Kidney (tissue), 14 donors: ENCODE results near the gene SORT1. TPM values are rescaled to one million over a fixed set of nuclear protein-coding genes. Genes with fewer than 3 reads are reported as not detected.
A peak's percentile ranks its signal among the peaks of the same experiment; 100 is the strongest.

Experiments
- DNase-seq, 5 donors: peaks; one replicate each; pipeline ENCODE4 v3.0.0-alpha.2; 2013 to 2020
- FAIRE-seq: peaks from 2 replicates; lab custom pipeline; 2012; peaks lifted over from hg19 to GRCh38; lab: Jason Lieb, UNC
- H3K27ac ChIP-seq, 2 donors: one replicate each; pipeline ENCODE4 v1.7.0; 2013; ENCODE audit warnings: low read depth in 2 of 2, low read length in 2 of 2, inconsistent platforms in 1 of 2
- H3K27me3 ChIP-seq: one replicate; pipeline ENCODE4 v1.7.1; 2013; ENCODE audit warnings: low read length, inconsistent platforms; ENCODE audit not compliant: control insufficient read depth, insufficient read depth
- H3K36me3 ChIP-seq, 3 donors: one replicate each; pipeline versions ENCODE4 v1.7.0 to v1.7.1; 2013; ENCODE audit warnings: low read length in 3 of 3, control low read depth in 1 of 3, inconsistent platforms in 1 of 3; ENCODE audit not compliant: insufficient read depth in 3 of 3, control insufficient read depth in 2 of 3
- H3K4me1 ChIP-seq, 3 donors: one replicate each; pipeline versions ENCODE4 v1.7.0 to v1.7.1; 2013; ENCODE audit warnings: low read length in 3 of 3, inconsistent platforms in 1 of 3, low read depth in 1 of 3; ENCODE audit not compliant: control insufficient read depth in 2 of 3, insufficient read depth in 2 of 3
- H3K4me3 ChIP-seq, 3 donors: one replicate each; pipeline versions ENCODE4 v1.7.0 to v1.8.1; 2013; ENCODE audit warnings: low read length in 3 of 3, control low read depth in 1 of 3, inconsistent platforms in 1 of 3
- H3K9ac ChIP-seq, 3 donors: one replicate each; pipeline versions ENCODE4 v1.7.0 to v1.7.1; 2013; ENCODE audit warnings: low read length in 3 of 3, control low read depth in 1 of 3, inconsistent platforms in 1 of 3
- H3K9me3 ChIP-seq, 3 donors: one replicate each; pipeline versions ENCODE4 v1.7.0 to v1.7.1; 2013; ENCODE audit warnings: low read length in 3 of 3, control low read depth in 1 of 3, inconsistent platforms in 1 of 3; ENCODE audit not compliant: control insufficient read depth in 2 of 3, insufficient read depth in 1 of 3
- intact Hi-C: fragments of 100-400 bp; cut with DNase I; formaldehyde crosslinking; loops from one replicate; pipeline ENCODE4 v1.11.1; 2022
- polyA plus RNA-seq: library from polyadenylated mRNA; stranded (reverse); fragments of 350-450 nt; fragmentation: Illumina TruSeq; extraction: RNeasy Lipid Tissue Mini Kit (QIAGEN cat#74804); gene quantifications from one replicate; pipeline ENCODE4 v1.2.3, GENCODE V29; 2014; ENCODE audit warnings: low read depth, low replicate concordance; ENCODE audit not compliant: insufficient read depth
- total RNA-seq: library from RNA; stranded (reverse); fragmentation: NEBNext Ultra II Directional; extraction: Animal tissue kit (Norgen Biotek cat#: 25700); gene quantifications from one replicate; pipeline ENCODE4 v1.2.1, GENCODE V29; 2021
- TF ChIP-seq, protein P1 (sequence below): IDR thresholded peaks from 3 replicates; pipeline ENCODE4 v1.5.1; 2012; ENCODE audit warnings: mild to moderate bottlenecking, moderate library complexity, borderline replicate concordance; ENCODE audit not compliant: insufficient read depth; ENCODE audit errors: extremely low read depth
- donor health status: control.
- donor health status: control.
- donor health status: control.
- donor health status: control.
- donor health status: control.
- donor health status: DM: yes; HTN: yes; CAD: no.
- donor health status: Normal renal cell carcinoma (clear cell type).

SORT1 gene
- total and polyA plus RNA-seq, 2 donors from 2014 or later = 33.5 to 169 TPM

DNA sequence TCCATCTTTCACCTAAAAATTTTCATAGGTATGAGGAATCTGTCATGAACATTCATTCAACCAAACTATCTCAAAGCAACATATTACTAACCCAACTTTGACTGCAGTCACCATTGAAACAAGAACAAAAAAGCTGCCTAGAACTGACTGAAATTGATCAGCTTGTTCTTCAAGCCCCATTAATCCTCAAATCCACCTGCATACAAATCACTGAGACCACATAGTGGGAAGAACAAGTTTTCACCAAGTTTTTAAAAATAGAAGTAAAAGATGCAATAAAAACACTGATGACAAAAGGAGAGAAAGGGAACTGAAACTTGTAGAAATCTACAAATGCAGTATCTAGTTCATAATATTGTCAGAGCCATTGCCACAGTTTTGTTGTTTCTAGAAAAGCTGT is 6.1 kb downstream of the SORT1 start:
- Histone ChIP-seq H3K9me3 (no peaks in the 10 kb centered on the region), H3K27ac (peak overlapping the region; percentile 83 to 91), H3K36me3 (no peaks in the 10 kb centered on the region), H3K27me3 (no peaks in the 10 kb centered on the region), H3K9ac (peak overlapping the region in 2 of 3 donors; percentile 10 to 72), H3K4me1 (peaks cover 3 to 42% (median 35%) of the 10 kb centered on the region in 3 donors), H3K4me3 (peak overlapping the region in 2 of 3 donors; percentile 8 to 53)
- intact Hi-C loops = no loop called here
- TF ChIP-seq, protein P1, sequence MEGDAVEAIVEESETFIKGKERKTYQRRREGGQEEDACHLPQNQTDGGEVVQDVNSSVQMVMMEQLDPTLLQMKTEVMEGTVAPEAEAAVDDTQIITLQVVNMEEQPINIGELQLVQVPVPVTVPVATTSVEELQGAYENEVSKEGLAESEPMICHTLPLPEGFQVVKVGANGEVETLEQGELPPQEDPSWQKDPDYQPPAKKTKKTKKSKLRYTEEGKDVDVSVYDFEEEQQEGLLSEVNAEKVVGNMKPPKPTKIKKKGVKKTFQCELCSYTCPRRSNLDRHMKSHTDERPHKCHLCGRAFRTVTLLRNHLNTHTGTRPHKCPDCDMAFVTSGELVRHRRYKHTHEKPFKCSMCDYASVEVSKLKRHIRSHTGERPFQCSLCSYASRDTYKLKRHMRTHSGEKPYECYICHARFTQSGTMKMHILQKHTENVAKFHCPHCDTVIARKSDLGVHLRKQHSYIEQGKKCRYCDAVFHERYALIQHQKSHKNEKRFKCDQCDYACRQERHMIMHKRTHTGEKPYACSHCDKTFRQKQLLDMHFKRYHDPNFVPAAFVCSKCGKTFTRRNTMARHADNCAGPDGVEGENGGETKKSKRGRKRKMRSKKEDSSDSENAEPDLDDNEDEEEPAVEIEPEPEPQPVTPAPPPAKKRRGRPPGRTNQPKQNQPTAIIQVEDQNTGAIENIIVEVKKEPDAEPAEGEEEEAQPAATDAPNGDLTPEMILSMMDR = no peak
- DNase-seq = peak in 2 of 5 donors; percentile 23 to 40
- FAIRE-seq = no peak

DNA sequence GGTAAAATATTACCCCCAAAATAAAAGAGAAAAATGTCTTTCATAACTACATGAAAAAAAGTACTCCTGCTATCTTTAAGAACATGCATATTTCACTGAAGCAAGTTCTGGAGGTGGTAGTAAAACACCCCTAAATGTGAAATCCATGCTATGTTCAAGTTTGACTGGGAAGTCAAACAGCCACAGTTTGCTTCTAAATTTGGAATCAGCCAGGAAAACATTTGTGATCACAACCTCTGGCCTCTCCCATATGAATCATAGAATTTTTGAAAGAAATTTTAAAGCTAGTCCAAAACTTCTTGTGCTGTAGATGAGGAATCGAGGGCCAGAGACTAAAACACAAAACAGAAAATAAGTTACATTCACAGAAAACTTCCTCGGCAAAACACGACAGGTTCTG is 6.6 kb downstream of the SORT1 start:
- TF ChIP-seq, protein P1 = no peak
- intact Hi-C loops = no loop called here
- Histone ChIP-seq H3K4me1 (peaks cover 3 to 38% (median 31%) of the 10 kb centered on the region in 3 donors), H3K27me3 (no peaks in the 10 kb centered on the region), H3K4me3 (peak overlapping the region in 1 of 3 donors; percentile 8), H3K27ac (peak overlapping the region; percentile 83 to 91), H3K36me3 (no peaks in the 10 kb centered on the region), H3K9ac (peak overlapping the region in 1 of 3 donors; percentile 10), H3K9me3 (no peaks in the 10 kb centered on the region)
- FAIRE-seq (no peak), DNase-seq (peak in 2 of 5 donors; percentile 16 to 44)

DNA sequence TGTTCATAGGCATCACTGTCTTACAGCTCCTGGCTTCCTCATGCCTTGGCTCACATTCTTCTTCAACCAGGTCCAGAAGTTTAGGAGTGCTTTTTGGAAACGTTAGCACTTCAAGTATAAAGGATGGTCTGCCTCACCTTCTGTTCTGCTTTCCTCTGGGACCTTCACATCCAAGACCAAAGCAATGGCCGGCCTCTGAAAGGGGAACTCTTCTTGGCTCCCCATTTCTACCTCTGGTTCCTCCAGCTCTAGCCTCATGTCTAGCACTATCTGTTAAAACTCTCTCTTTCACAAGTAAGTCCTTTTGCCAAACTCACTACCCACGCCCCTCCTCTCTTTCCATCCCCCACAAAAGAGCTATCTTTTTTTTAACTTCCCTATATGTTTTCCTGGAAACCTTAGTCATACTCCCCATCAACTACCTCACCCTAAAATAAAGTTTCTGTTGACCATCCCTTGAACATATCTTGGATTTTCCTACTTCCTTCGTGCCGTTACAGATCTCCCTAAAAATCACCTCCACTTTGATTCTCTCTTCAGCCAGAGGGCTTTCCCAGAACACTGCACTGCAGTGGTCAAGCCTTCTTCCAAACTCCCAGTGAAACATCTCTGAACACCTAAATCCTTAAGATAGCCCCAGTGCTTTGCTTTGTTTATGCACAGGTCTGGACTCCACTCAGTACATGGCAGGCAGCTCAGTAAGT is 7.9 kb downstream of the SORT1 start:
- intact Hi-C loops = no loop called here
- Histone ChIP-seq H3K27me3 (no peaks in the 10 kb centered on the region), H3K36me3 (no peaks in the 10 kb centered on the region), H3K4me3 (peak overlapping the region in 1 of 3 donors; percentile 5), H3K9me3 (no peaks in the 10 kb centered on the region), H3K9ac (no peak overlapping the region), H3K27ac (peak overlapping the region; percentile 32 to 45), H3K4me1 (peaks cover 3 to 37% (median 30%) of the 10 kb centered on the region in 3 donors)
- TF ChIP-seq, protein P1 = no peak
- no peak for DNase-seq
- no peak for FAIRE-seq
